ENCODE data around the gene KLRC2.
"Not testable (repeated sequence)": the region's sequence is repeated elsewhere in the genome, so short reads cannot be mapped to it uniquely, and the experiment has no call there.

- TF ChIP-seq EZH2phosphoT487 (IDR thresholded peaks at IDR 0.05; ENCODE audit: insufficient read depth, low read depth); EZH2 (IDR thresholded peaks at IDR 0.05; ENCODE audit: insufficient read depth, poor library complexity, severe bottlenecking): not testable (repeated sequence)
These were observed 48.3 kb downstream of the KLRC2 start for GRCh38 chr12:10387498-10387897.
